Lung microvascular endothelial cell (primary cell): ENCODE measurements around the gene SERPINB6. TPM values are rescaled to one million over a fixed set of nuclear protein-coding genes. Genes with fewer than 3 reads are reported as not detected.
"Not testable (repeated sequence)": the region's sequence is repeated elsewhere in the genome, so short reads cannot be mapped to it uniquely, and the experiment has no call there.

ENCODE experiments used
- DNase-seq, 2 donors: peaks; one replicate each; pipeline versions ENCODE4 v3.0.0 to v3.0.0-alpha.2; 2010; ENCODE audit warnings: low read depth in 2 of 2
- total RNA-seq: library from RNA; depleted of rRNA; stranded (reverse); fragments of >200 nt; gene quantifications from 2 replicates; pipeline ENCODE4 v1.2.1, GENCODE V29; 2014

SERPINB6 gene
- total RNA-seq, 1 donor from 2014 or later, result 79.0 TPM

GRCh38 chr6:2977799-2978590, 6.6 kb upstream of the SERPINB6 start:
- DNase-seq, result no peak

GRCh38 chr6:2977290-2977689, 5.9 kb upstream of the SERPINB6 start:
- DNase-seq, result no peak

GRCh38 chr6:2976571-2977085, 5.3 kb upstream of the SERPINB6 start:
- peak; percentile 53 to 73 for DNase-seq

GRCh38 chr6:2976060-2976459, 4.7 kb upstream of the SERPINB6 start:
- DNase-seq, result no peak

GRCh38 chr6:2973676-2974075, 2.3 kb upstream of the SERPINB6 start:
- no peak for DNase-seq

- DNase-seq, result not testable (repeated sequence)
These were observed 1.8 kb upstream of the SERPINB6 start for GRCh38 chr6:2973180-2973579.

- not testable (repeated sequence) for DNase-seq
These were observed 1.3 kb upstream of the SERPINB6 start for GRCh38 chr6:2972685-2973084.

GRCh38 chr6:2972219-2972487, 786 bp upstream of the SERPINB6 start:
- DNase-seq, result not testable (repeated sequence)

- DNase-seq, result peak; percentile 56 to 58
These were observed 481 bp downstream of the SERPINB6 start for GRCh38 chr6:2970753-2971419.

GRCh38 chr6:2970034-2970685, 1.2 kb downstream of the SERPINB6 start:
- DNase-seq, result peak in 1 of 2 donors; percentile 41

- no peak for DNase-seq
These were observed 1.8 kb downstream of the SERPINB6 start for GRCh38 chr6:2969549-2969948.

GRCh38 chr6:2968600-2969135, 2.7 kb downstream of the SERPINB6 start:
- no peak for DNase-seq

GRCh38 chr6:2967936-2968335, 3.4 kb downstream of the SERPINB6 start:
- DNase-seq, result no peak

- no peak for DNase-seq
These were observed 5.0 kb downstream of the SERPINB6 start for GRCh38 chr6:2966347-2966746.

GRCh38 chr6:2964793-2965505, 6.4 kb downstream of the SERPINB6 start:
- no peak for DNase-seq

GRCh38 chr6:2963756-2964155, 7.6 kb downstream of the SERPINB6 start:
- DNase-seq, result no peak

- DNase-seq, result no peak
These were observed 8.7 kb downstream of the SERPINB6 start for GRCh38 chr6:2962636-2963035.

GRCh38 chr6:2962004-2962403, 9.4 kb downstream of the SERPINB6 start:
- no peak for DNase-seq

- DNase-seq, result no peak
These were observed 9.9 kb downstream of the SERPINB6 start for GRCh38 chr6:2961506-2961905.

GRCh38 chr6:2960935-2961334, 10.4 kb downstream of the SERPINB6 start:
- DNase-seq, result peak in 1 of 2 donors; percentile 46

- peak in 1 of 2 donors; percentile 90 for DNase-seq
These were observed 11.3 kb downstream of the SERPINB6 start for GRCh38 chr6:2959909-2960719.
